Measurements from ENCODE around the gene NCKAP5. TPM values are rescaled to one million over a fixed set of nuclear protein-coding genes. Genes with fewer than 3 reads are reported as not detected.

The NCKAP5 gene
- total RNA-seq, 1 experiment from 2014 or later = 3.2 TPM

DNA sequence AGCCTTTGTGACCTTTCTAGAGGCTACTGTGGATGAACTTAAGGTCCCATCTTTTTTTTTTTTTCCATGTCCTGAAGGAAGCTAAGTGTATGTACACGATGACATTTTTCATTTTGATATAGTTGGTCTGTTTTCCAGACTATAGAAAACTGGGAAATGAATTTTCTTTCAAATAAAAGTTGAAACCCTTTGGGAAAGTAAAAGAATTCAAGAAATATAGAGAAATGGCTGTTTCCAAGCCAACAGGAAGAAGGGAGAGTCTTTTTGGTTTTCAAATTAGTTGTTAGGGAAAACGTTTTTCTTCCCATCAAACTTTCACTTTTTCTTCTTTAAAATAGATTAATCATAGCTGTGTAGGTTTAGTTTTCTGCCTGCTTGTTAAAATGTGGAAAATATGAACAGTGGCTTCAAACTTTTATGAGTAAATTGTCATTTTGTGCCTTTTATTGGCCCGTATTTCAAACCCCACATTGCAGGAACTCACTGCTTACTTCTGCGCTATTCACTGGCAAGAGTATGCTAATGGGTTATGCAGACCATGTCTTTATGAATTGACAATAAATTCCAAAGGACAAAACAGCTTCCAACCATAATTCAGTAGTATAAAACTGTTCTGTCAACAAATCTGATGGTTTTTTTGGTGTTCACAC is 870.6 kb downstream of the NCKAP5 start:
- Histone ChIP-seq H3K27ac (ENCODE audit: low read length) (no peak overlapping the region), H4K20me1 (ENCODE audit: low read length) (no peaks in the 10 kb centered on the region), H3K4me3 (ENCODE audit: low read length) (no peak overlapping the region), H3F3A (ENCODE audit: low read length, unreplicated experiment) (no peaks in the 10 kb centered on the region), H3K9ac (ENCODE audit: low read length) (no peak overlapping the region), H3K4me2 (ENCODE audit: low read length) (no peak overlapping the region), H3K27me3 (ENCODE audit: low read length) (no peaks in the 10 kb centered on the region), H2AFZ (ENCODE audit: low read length) (no peak overlapping the region), H3K4me1 (ENCODE audit: insufficient read depth, low read length) (peaks cover 12% of the 10 kb centered on the region), H3K79me2 (ENCODE audit: low read length) (no peaks in the 10 kb centered on the region), H3K36me3 (ENCODE audit: low read depth, low read length) (no peaks in the 10 kb centered on the region), H3K9me2 (replicated peaks; ENCODE audit: low read length) (no peaks in the 10 kb centered on the region), H3K9me3 (ENCODE audit: low read length) (no peaks in the 10 kb centered on the region)
- no peak for DNase-seq
- intact Hi-C loops (cut with micrococcal nuclease) = no loop called here
- TF ChIP-seq, protein P1, sequence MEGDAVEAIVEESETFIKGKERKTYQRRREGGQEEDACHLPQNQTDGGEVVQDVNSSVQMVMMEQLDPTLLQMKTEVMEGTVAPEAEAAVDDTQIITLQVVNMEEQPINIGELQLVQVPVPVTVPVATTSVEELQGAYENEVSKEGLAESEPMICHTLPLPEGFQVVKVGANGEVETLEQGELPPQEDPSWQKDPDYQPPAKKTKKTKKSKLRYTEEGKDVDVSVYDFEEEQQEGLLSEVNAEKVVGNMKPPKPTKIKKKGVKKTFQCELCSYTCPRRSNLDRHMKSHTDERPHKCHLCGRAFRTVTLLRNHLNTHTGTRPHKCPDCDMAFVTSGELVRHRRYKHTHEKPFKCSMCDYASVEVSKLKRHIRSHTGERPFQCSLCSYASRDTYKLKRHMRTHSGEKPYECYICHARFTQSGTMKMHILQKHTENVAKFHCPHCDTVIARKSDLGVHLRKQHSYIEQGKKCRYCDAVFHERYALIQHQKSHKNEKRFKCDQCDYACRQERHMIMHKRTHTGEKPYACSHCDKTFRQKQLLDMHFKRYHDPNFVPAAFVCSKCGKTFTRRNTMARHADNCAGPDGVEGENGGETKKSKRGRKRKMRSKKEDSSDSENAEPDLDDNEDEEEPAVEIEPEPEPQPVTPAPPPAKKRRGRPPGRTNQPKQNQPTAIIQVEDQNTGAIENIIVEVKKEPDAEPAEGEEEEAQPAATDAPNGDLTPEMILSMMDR (conservative IDR thresholded peaks at IDR 0.05; ENCODE audit: low read depth, low read length) = no peak
- no peak for TF ChIP-seq EZH2 (IDR thresholded peaks at IDR 0.05; ENCODE audit: low read length, unreplicated experiment)
- CTCF ChIA-PET = interaction anchor here (0.8 kb wide), 1 partner anchor 474 kb away, joined by 3 read pairs; no protein-coding TSS in a partner anchor
- POLR2A ChIA-PET (ENCODE audit: unreplicated experiment) = no interaction called here
- no TSS peak for BruUV-seq (replicated peaks)
- ATAC-seq = no peak

DNA sequence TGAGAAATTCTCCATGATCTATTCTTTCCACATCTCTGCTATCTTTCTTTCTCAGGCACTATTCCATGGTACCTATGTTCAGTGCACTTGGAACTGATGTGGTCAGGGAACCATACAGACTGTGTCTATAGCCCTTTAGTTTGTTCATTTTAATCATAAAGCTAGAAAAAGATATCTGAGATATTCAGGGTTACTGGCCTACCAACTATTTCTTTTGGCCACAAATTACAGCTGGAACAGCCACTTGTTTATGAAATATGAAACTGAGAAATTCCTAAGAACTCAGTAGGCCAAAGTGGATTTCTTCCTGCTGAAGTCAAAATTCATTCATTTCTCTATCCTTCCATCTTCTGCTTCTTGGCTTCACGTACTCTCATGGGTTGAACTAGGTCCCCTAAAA is 875.4 kb downstream of the NCKAP5 start:
- ChIA-PET CTCF (no interaction called here), POLR2A (ENCODE audit: unreplicated experiment) (no interaction called here)
- Histone ChIP-seq H3K9me2 (replicated peaks; ENCODE audit: low read length) (no peaks in the 10 kb centered on the region), H3F3A (ENCODE audit: low read length, unreplicated experiment) (no peaks in the 10 kb centered on the region), H3K27me3 (ENCODE audit: low read length) (no peaks in the 10 kb centered on the region), H3K4me2 (ENCODE audit: low read length) (no peak overlapping the region), H3K27ac (ENCODE audit: low read length) (no peak overlapping the region), H3K4me3 (ENCODE audit: low read length) (no peak overlapping the region), H3K4me1 (ENCODE audit: insufficient read depth, low read length) (no peaks in the 10 kb centered on the region), H4K20me1 (ENCODE audit: low read length) (no peaks in the 10 kb centered on the region), H3K79me2 (ENCODE audit: low read length) (no peaks in the 10 kb centered on the region), H3K9ac (ENCODE audit: low read length) (no peak overlapping the region), H3K9me3 (ENCODE audit: low read length) (no peaks in the 10 kb centered on the region), H2AFZ (ENCODE audit: low read length) (no peak overlapping the region), H3K36me3 (ENCODE audit: low read depth, low read length) (no peaks in the 10 kb centered on the region)
- intact Hi-C loops (cut with micrococcal nuclease) = no loop called here
- ATAC-seq = no peak
- BruUV-seq (replicated peaks) = no TSS peak
- TF ChIP-seq EZH2 (IDR thresholded peaks at IDR 0.05; ENCODE audit: low read length, unreplicated experiment) (no peak), EZH2phosphoT487 (IDR thresholded peaks at IDR 0.05; ENCODE audit: borderline replicate concordance, low read length) (no peak)
- TF ChIP-seq, protein P1 (conservative IDR thresholded peaks at IDR 0.05; ENCODE audit: low read depth, low read length) = no peak
- DNase-seq = no peak

DNA sequence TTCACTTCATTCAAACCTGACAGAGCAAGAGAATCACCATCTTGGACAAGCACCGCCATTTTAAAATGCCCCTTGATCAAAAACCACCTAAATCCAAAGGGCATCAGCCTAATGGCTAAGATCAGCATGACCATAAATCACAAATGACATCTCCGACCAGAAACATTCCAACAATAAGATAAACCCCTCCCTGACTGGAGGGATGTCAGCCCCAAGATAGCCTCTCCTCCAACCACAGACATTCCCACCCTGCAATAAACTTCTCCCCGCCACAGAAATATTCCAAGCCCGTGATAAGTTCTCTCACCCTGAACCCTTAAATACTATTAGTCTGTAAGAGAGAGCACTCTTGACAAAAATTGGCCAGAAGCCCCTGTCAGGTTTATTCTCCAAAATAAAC is 876.7 kb downstream of the NCKAP5 start:
- Histone ChIP-seq H4K20me1 (ENCODE audit: low read length) (no peaks in the 10 kb centered on the region), H3F3A (ENCODE audit: low read length, unreplicated experiment) (no peaks in the 10 kb centered on the region), H3K9me3 (ENCODE audit: low read length) (no peaks in the 10 kb centered on the region), H3K4me1 (ENCODE audit: insufficient read depth, low read length) (no peaks in the 10 kb centered on the region), H3K27me3 (ENCODE audit: low read length) (no peaks in the 10 kb centered on the region), H3K4me3 (ENCODE audit: low read length) (no peak overlapping the region), H3K27ac (ENCODE audit: low read length) (no peak overlapping the region), H3K79me2 (ENCODE audit: low read length) (no peaks in the 10 kb centered on the region), H3K9ac (ENCODE audit: low read length) (no peak overlapping the region), H3K36me3 (ENCODE audit: low read depth, low read length) (no peaks in the 10 kb centered on the region), H3K9me2 (replicated peaks; ENCODE audit: low read length) (no peaks in the 10 kb centered on the region), H2AFZ (ENCODE audit: low read length) (no peak overlapping the region), H3K4me2 (ENCODE audit: low read length) (no peak overlapping the region)
- intact Hi-C loops (cut with micrococcal nuclease) = no loop called here
- TF ChIP-seq EZH2phosphoT487 (IDR thresholded peaks at IDR 0.05; ENCODE audit: borderline replicate concordance, low read length) = no peak
- ATAC-seq (no peak), DNase-seq (no peak)
- ChIA-PET CTCF (no interaction called here), POLR2A (ENCODE audit: unreplicated experiment) (interaction anchor here (0.5 kb wide), 1 partner anchor 14 kb away, joined by 4 read pairs; no protein-coding TSS in a partner anchor)
- no TSS peak for BruUV-seq (replicated peaks)

Measured in PC-3 (cell line).